ENCODE results near the gene SCAF4. TPM values are rescaled to one million over a fixed set of nuclear protein-coding genes. Genes with fewer than 3 reads are reported as not detected.
"Not testable (repeated sequence)": the region's sequence is repeated elsewhere in the genome, so short reads cannot be mapped to it uniquely, and the experiment has no call there.

Gene SCAF4
- total RNA-seq, 1 donor from 2014 or later: 23.1 TPM

- Mint-ChIP-seq H3K4me1 (ENCODE audit: low read depth) (peaks cover 5% of the 10 kb centered on the region), H3K36me3 (ENCODE audit: low read depth) (peaks cover 2% of the 10 kb centered on the region), H3K4me3 (ENCODE audit: unreplicated experiment) (no peak overlapping the region), H3K9me3 (ENCODE audit: low read depth) (peaks cover 11% of the 10 kb centered on the region), H3K27me3 (ENCODE audit: low read depth) (no peaks in the 10 kb centered on the region), H3K27ac (ENCODE audit: unreplicated experiment) (no peak overlapping the region)
- DNase-seq (ENCODE audit: low spot score): no peak
- no peak for TF ChIP-seq CTCF (IDR thresholded peaks at IDR 0.05)
Measured at GRCh38 chr21:31634993-31635392, 96.9 kb downstream of the SCAF4 start.

DNA sequence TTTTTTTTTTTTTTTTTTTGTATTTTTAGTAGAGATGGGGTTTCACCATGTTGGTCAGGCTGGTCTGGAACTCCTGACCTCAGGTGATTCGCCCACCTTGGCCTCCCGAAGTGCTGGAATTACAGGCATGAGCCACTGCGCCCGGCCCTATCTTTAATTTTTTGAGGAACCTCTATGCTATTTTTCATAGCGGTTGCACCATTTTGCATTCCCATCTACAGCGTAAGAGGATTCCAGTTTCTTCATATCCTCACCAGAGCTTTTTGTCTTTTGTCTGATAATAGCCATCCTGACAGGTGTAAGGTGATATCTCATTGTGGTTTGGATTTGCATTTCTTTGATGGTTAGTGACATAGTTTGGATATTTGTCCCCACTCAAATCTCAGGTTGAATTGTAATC is 100.0 kb downstream of the SCAF4 start:
- not testable (repeated sequence) for H3K27ac Mint-ChIP-seq (ENCODE audit: unreplicated experiment); H3K27me3 Mint-ChIP-seq (ENCODE audit: low read depth); H3K9me3 Mint-ChIP-seq (ENCODE audit: low read depth); H3K4me1 Mint-ChIP-seq (ENCODE audit: low read depth); H3K36me3 Mint-ChIP-seq (ENCODE audit: low read depth); H3K4me3 Mint-ChIP-seq (ENCODE audit: unreplicated experiment); DNase-seq (ENCODE audit: low spot score)

- Mint-ChIP-seq H3K27me3 (ENCODE audit: low read depth) (no peaks in the 10 kb centered on the region), H3K4me3 (ENCODE audit: unreplicated experiment) (no peak overlapping the region), H3K27ac (ENCODE audit: unreplicated experiment) (peak overlapping the region; percentile 70), H3K36me3 (ENCODE audit: low read depth) (no peaks in the 10 kb centered on the region), H3K4me1 (ENCODE audit: low read depth) (peaks cover 9% of the 10 kb centered on the region), H3K9me3 (ENCODE audit: low read depth) (no peaks in the 10 kb centered on the region)
- no peak for DNase-seq (ENCODE audit: low spot score)
- no peak for TF ChIP-seq CTCF (IDR thresholded peaks at IDR 0.05)
Measured at GRCh38 chr21:31629972-31630711, 101.8 kb downstream of the SCAF4 start.

GRCh38 chr21:31624961-31625491 is 106.9 kb downstream of the SCAF4 start:
- peaks cover 4% of the 10 kb centered on the region for H3K4me1 Mint-ChIP-seq (ENCODE audit: low read depth)
- no peak overlapping the region for H3K27ac Mint-ChIP-seq (ENCODE audit: unreplicated experiment)
- DNase-seq (ENCODE audit: low spot score): no peak
- H3K36me3 Mint-ChIP-seq (ENCODE audit: low read depth): no peaks in the 10 kb centered on the region
- H3K4me3 Mint-ChIP-seq (ENCODE audit: unreplicated experiment): no peak overlapping the region
- H3K9me3 Mint-ChIP-seq (ENCODE audit: low read depth): no peaks in the 10 kb centered on the region
- H3K27me3 Mint-ChIP-seq (ENCODE audit: low read depth): no peaks in the 10 kb centered on the region
- no peak for TF ChIP-seq CTCF (IDR thresholded peaks at IDR 0.05)

DNA sequence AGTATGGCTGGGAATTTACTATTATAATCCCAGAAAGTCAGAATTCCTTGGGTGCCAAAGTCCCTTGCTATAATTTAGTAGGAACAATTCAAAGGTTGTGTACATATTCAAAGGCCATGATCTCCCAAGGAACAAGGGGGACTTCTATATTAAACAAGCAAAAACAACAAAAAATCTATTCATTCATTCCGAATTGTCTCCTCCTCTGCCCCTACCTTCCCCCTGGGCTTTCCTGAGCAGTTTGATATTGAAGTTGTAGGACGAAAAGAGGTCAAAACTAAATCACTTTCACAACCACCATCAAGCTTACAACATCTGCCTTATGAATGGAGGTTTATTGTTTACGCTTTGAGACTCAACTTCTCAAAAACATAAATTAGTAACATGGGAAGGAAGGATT is 107.7 kb downstream of the SCAF4 start:
- Mint-ChIP-seq H3K4me3 (ENCODE audit: unreplicated experiment) (no peak overlapping the region), H3K36me3 (ENCODE audit: low read depth) (no peaks in the 10 kb centered on the region), H3K4me1 (ENCODE audit: low read depth) (no peaks in the 10 kb centered on the region), H3K27ac (ENCODE audit: unreplicated experiment) (no peak overlapping the region), H3K9me3 (ENCODE audit: low read depth) (peaks cover 1% of the 10 kb centered on the region), H3K27me3 (ENCODE audit: low read depth) (no peaks in the 10 kb centered on the region)
- TF ChIP-seq CTCF (IDR thresholded peaks at IDR 0.05): no peak
- no peak for DNase-seq (ENCODE audit: low spot score)

GRCh38 chr21:31623664-31624063 is 108.3 kb downstream of the SCAF4 start:
- DNase-seq (ENCODE audit: low spot score): no peak
- peak; percentile 48 for TF ChIP-seq CTCF (IDR thresholded peaks at IDR 0.05)
- peaks cover 4% of the 10 kb centered on the region for H3K9me3 Mint-ChIP-seq (ENCODE audit: low read depth)
- no peaks in the 10 kb centered on the region for H3K36me3 Mint-ChIP-seq (ENCODE audit: low read depth)
- no peaks in the 10 kb centered on the region for H3K4me1 Mint-ChIP-seq (ENCODE audit: low read depth)
- H3K27ac Mint-ChIP-seq (ENCODE audit: unreplicated experiment): no peak overlapping the region
- no peak overlapping the region for H3K4me3 Mint-ChIP-seq (ENCODE audit: unreplicated experiment)
- H3K27me3 Mint-ChIP-seq (ENCODE audit: low read depth): no peaks in the 10 kb centered on the region
